B cell (primary cell): ENCODE data around the gene STEAP1. TPM values are rescaled to one million over a fixed set of nuclear protein-coding genes. Genes with fewer than 3 reads are reported as not detected.
A peak's percentile ranks its signal among the peaks of the same experiment; 100 is the strongest.
"Not testable (repeated sequence)": the region's sequence is repeated elsewhere in the genome, so short reads cannot be mapped to it uniquely, and the experiment has no call there.

Experiments
- ATAC-seq: fragments of 200-7000 bp; cut with Tn5 transposase; one replicate; pipeline ENCODE4 v1.10.0; 2021; ENCODE audit warnings: low read depth, mild to moderate bottlenecking, moderate number of reproducible peaks, moderate library complexity
- CTCF ChIA-PET: fragments of 350-600 bp; sonication (Branson Sonifier 250); formaldehyde crosslinking; loops from one replicate; lab custom pipeline; 2021; ENCODE audit warnings: antibody characterized with exemption, inconsistent platforms; lab: Charles Lee
- POLR2A ChIA-PET: fragments of 350-600 bp; sonication (Branson Sonifier 250); formaldehyde crosslinking; loops from one replicate; lab custom pipeline; 2021; ENCODE audit warnings: antibody characterized with exemption; lab: Charles Lee
- DNase-seq: peaks from one replicate; pipeline ENCODE4 v3.0.0; 2013
- H2AFZ ChIP-seq: 2 replicates; pipeline ENCODE4 v1.6.1; 2012; ENCODE audit warnings: mild to moderate bottlenecking, low read depth, low read length; ENCODE audit not compliant: insufficient read depth, poor library complexity, severe bottlenecking
- H3K27ac ChIP-seq, 2 donors: 1 replicate in 1 of 2; 2 replicates in 1 of 2; pipeline ENCODE4 v1.5.1; 2012 to 2013; ENCODE audit warnings: low read length in 2 of 2, mild to moderate bottlenecking in 2 of 2, moderate library complexity in 1 of 2
- H3K27me3 ChIP-seq, 4 experiments: fragments of 200-600 bp in 1 of 4; sonication (generic) in 1 of 4; replicated peaks in 1 of 4; 1 replicate in 2 of 4; 2 replicates in 2 of 4; pipeline versions ENCODE4 v1.6.1 to v1.7.0; 2013 to 2016; ENCODE audit warnings: low read length in 3 of 4, mild to moderate bottlenecking in 2 of 4, mixed read lengths in 1 of 4, moderate library complexity in 1 of 4; ENCODE audit not compliant: insufficient read depth in 4 of 4, control insufficient read depth in 3 of 4; ENCODE audit errors: control extremely low read depth in 1 of 4
- H3K36me3 ChIP-seq, 2 experiments: replicated peaks in 1 of 2; 1 replicate in 1 of 2; 2 replicates in 1 of 2; pipeline versions ENCODE4 v1.6.1 to v1.7.1; 2013; ENCODE audit warnings: low read length in 1 of 2; ENCODE audit not compliant: insufficient read depth in 2 of 2, control insufficient read depth in 1 of 2; ENCODE audit errors: control extremely low read depth in 1 of 2, extremely low read depth in 1 of 2
- H3K4me1 ChIP-seq, 2 donors: fragments of 200-600 bp in 1 of 2; sonication (generic) in 1 of 2; 1 replicate in 1 of 2; 2 replicates in 1 of 2; pipeline versions ENCODE4 v1.5.1 to v1.6.1; 2013 to 2017; ENCODE audit warnings: low read length in 2 of 2; ENCODE audit not compliant: control insufficient read depth in 2 of 2, insufficient read depth in 2 of 2
- H3K4me2 ChIP-seq: replicated peaks from 2 replicates; pipeline ENCODE3; 2012; ENCODE audit warnings: mild to moderate bottlenecking, low read depth, low read length; ENCODE audit not compliant: poor library complexity, severe bottlenecking
- H3K4me3 ChIP-seq, 5 experiments: fragments of 200-600 bp in 1 of 5; sonication (generic) in 1 of 5; 1 replicate in 3 of 5; 2 replicates in 2 of 5; pipeline versions ENCODE4 v1.5.1 to v1.7.0; 2011 to 2016; ENCODE audit warnings: low read length in 4 of 5, mild to moderate bottlenecking in 4 of 5, low read depth in 2 of 5, control low read depth in 1 of 5, moderate library complexity in 1 of 5; ENCODE audit not compliant: insufficient read depth in 1 of 5; ENCODE audit errors: control extremely low read depth in 1 of 5, extremely low read depth in 1 of 5
- H3K79me2 ChIP-seq: fragments of 200-600 bp; sonication (generic); one replicate; pipeline ENCODE4 v1.6.0; 2016; ENCODE audit warnings: low read length; ENCODE audit not compliant: control insufficient read depth, insufficient read depth
- H3K9ac ChIP-seq: fragments of 200-600 bp; sonication (generic); 2 replicates; pipeline ENCODE4 v1.6.1; 2017; ENCODE audit warnings: mild to moderate bottlenecking, low read length, moderate library complexity
- H3K9me3 ChIP-seq, 3 donors: one replicate each; pipeline versions ENCODE4 v1.6.1 to v1.7.1; 2013; ENCODE audit warnings: low read length in 2 of 3; ENCODE audit not compliant: control insufficient read depth in 2 of 3, insufficient read depth in 1 of 3; ENCODE audit errors: control extremely low read depth in 1 of 3
- H4K20me1 ChIP-seq: 2 replicates; pipeline ENCODE4 v1.6.0; 2012; ENCODE audit warnings: mild to moderate bottlenecking, low read length; ENCODE audit not compliant: insufficient read depth, control insufficient read depth, poor library complexity, severe bottlenecking
- H3K27ac Mint-ChIP-seq: one replicate; pipeline ENCODE4 v1.8.0; 2021; ENCODE audit warnings: mixed read lengths
- H3K27me3 Mint-ChIP-seq: one replicate; pipeline ENCODE4 v1.8.0; 2021; ENCODE audit warnings: mixed read lengths
- H3K4me1 Mint-ChIP-seq: one replicate; pipeline ENCODE4 v1.8.0; 2021; ENCODE audit warnings: mixed read lengths
- H3K4me3 Mint-ChIP-seq: one replicate; pipeline ENCODE4 v1.8.0; 2021; ENCODE audit warnings: mixed read lengths
- H3K9me3 Mint-ChIP-seq: one replicate; pipeline ENCODE4 v1.8.0; 2022; ENCODE audit warnings: mixed read lengths; ENCODE audit not compliant: insufficient read depth
- CTCF ChIP-seq: fragments of 200-600 bp; IDR thresholded peaks from one replicate; pipeline ENCODE4 v1.8.0; 2022; ENCODE audit warnings: antibody characterized with exemption, mild to moderate bottlenecking
- EZH2 ChIP-seq: IDR thresholded peaks from 2 replicates; pipeline ENCODE4 v1.6.1; 2012; ENCODE audit warnings: borderline replicate concordance, low read depth, mild to moderate bottlenecking, moderate library complexity, low read length; ENCODE audit not compliant: insufficient read depth, poor library complexity, severe bottlenecking
- WGBS: methylation state at CpG from one replicate; pipeline ENCODE4 v1.1.5; 2013; ENCODE audit warnings: missing lambda C conversion rate; ENCODE audit not compliant: insufficient coverage; 5-methylcytosine and 5-hydroxymethylcytosine counted together
- intact Hi-C: fragments of 100-400 bp; cut with micrococcal nuclease; formaldehyde crosslinking; loops from one replicate; pipeline ENCODE4 v1.10.0; 2022
- polyA plus RNA-seq: library from polyadenylated mRNA; depleted of rRNA; stranded (reverse); fragments of >200 nt; gene quantifications from 2 replicates; pipeline ENCODE4 v1.2.3, GENCODE V29; 2012
- total RNA-seq, 2 donors: library from RNA; stranded (reverse); fragments of 120-200 nt in 1 of 2; gene quantifications; 1 replicate in 1 of 2; 2 replicates in 1 of 2; pipeline versions ENCODE4 v1.2.3 to v1.2.4, GENCODE V29; 2013 to 2022

Gene STEAP1
- total and polyA plus RNA-seq, 2 donors (not counting 1 experiment from before 2014, with no cell fraction given), result not detected

- no peaks in the 10 kb centered on the region for H3K9me3 Mint-ChIP-seq
- peak overlapping the region in 1 of 5 experiments; percentile 28 for H3K4me3 ChIP-seq
- H3K27ac ChIP-seq, result no peak overlapping the region
- WGBS, result 4% methylated on average over 49 of the region's 58 CpGs
- intact Hi-C loops, result no loop called here
- TF ChIP-seq CTCF, result no peak
- no peak for TF ChIP-seq EZH2
- H3K9me3 ChIP-seq, result no peaks in the 10 kb centered on the region
- peak; percentile 9 for DNase-seq
- ATAC-seq, result no peak
- H3K4me1 ChIP-seq, result peaks cover 0 to 6% of the 10 kb centered on the region in 2 donors
- peak overlapping the region; percentile 30 for H3K4me2 ChIP-seq
- H3K36me3 ChIP-seq, result no peaks in the 10 kb centered on the region
- H3K4me1 Mint-ChIP-seq, result peaks cover 13% of the 10 kb centered on the region
- ChIA-PET POLR2A (no interaction called here), CTCF (no interaction called here)
- H3K27me3 Mint-ChIP-seq, result peaks cover 26% of the 10 kb centered on the region
- H3K27ac Mint-ChIP-seq, result no peak overlapping the region
- H3K9ac ChIP-seq, result no peak overlapping the region
- H4K20me1 ChIP-seq, result no peaks in the 10 kb centered on the region
- H3K79me2 ChIP-seq, result no peaks in the 10 kb centered on the region
- peak overlapping the region; percentile 73 for H3K4me3 Mint-ChIP-seq
- H2AFZ ChIP-seq, result no peak overlapping the region
- peaks cover 0 to 14% (median 0%) of the 10 kb centered on the region in 4 experiments for H3K27me3 ChIP-seq
These were observed 34.9 kb upstream of the STEAP1 start for GRCh38 chr7:90119178-90119971.

GRCh38 chr7:90120205-90120604 is 34.1 kb upstream of the STEAP1 start:
- POLR2A ChIA-PET, H3K4me3 ChIP-seq, ATAC-seq, H3K79me2 ChIP-seq, H3K27ac ChIP-seq, intact Hi-C loops, H3K27ac Mint-ChIP-seq, H3K4me2 ChIP-seq, H3K9ac ChIP-seq, DNase-seq, H3K9me3 Mint-ChIP-seq, H4K20me1 ChIP-seq, CTCF ChIA-PET, H3K9me3 ChIP-seq, H3K36me3 ChIP-seq, H3K4me1 ChIP-seq, H2AFZ ChIP-seq: not testable (repeated sequence)
- peaks cover 0 to 14% (median 0%) of the 10 kb centered on the region in 4 experiments for H3K27me3 ChIP-seq
- WGBS, result no CpG with 5 or more reads among the region's 4 CpGs
- H3K27me3 Mint-ChIP-seq, result peaks cover 26% of the 10 kb centered on the region
- peaks cover 13% of the 10 kb centered on the region for H3K4me1 Mint-ChIP-seq
- H3K4me3 Mint-ChIP-seq, result peak overlapping the region; percentile 14

- CTCF ChIA-PET, H3K9ac ChIP-seq, H3K27me3 Mint-ChIP-seq, H3K27ac ChIP-seq, intact Hi-C loops, H3K9me3 Mint-ChIP-seq, H3K4me1 Mint-ChIP-seq, H3K79me2 ChIP-seq, H3K4me3 Mint-ChIP-seq, H3K27me3 ChIP-seq, ATAC-seq, H2AFZ ChIP-seq, H3K27ac Mint-ChIP-seq, H3K4me1 ChIP-seq, H3K4me2 ChIP-seq, POLR2A ChIA-PET, H3K36me3 ChIP-seq, H4K20me1 ChIP-seq, H3K4me3 ChIP-seq, DNase-seq: not testable (repeated sequence)
- WGBS, result 87% methylated on average over 7 of the region's 8 CpGs
- peaks cover 0 to 10% (median 0%) of the 10 kb centered on the region in 3 donors for H3K9me3 ChIP-seq
These were observed 22.5 kb upstream of the STEAP1 start for GRCh38 chr7:90131746-90132145.
